Activated CD4-positive, alpha-beta T cell treated with anti-CD3 and anti-CD28 coated beads for 36 hours (primary cell): Measurements from ENCODE around the gene SETD1A. TPM values are rescaled to one million over a fixed set of nuclear protein-coding genes. Genes with fewer than 3 reads are reported as not detected.
A peak's percentile ranks its signal among the peaks of the same experiment; 100 is the strongest.

ENCODE experiments used
- ATAC-seq: fragments of 200-7000 bp; cut with Tn5 transposase; one replicate; pipeline ENCODE4 v1.10.0; 2021; ENCODE audit warnings: mild to moderate bottlenecking, moderate library complexity
- CTCF ChIA-PET: fragments of 350-600 bp; sonication (Branson Sonifier 250); formaldehyde crosslinking; loops from one replicate; lab custom pipeline; 2021; ENCODE audit warnings: antibody characterized with exemption; lab: Charles Lee
- POLR2A ChIA-PET: fragments of 350-600 bp; sonication (Branson Sonifier 250); formaldehyde crosslinking; loops from one replicate; lab custom pipeline; 2021; ENCODE audit warnings: antibody characterized with exemption, inconsistent platforms; lab: Charles Lee
- DNase-seq: peaks from one replicate; pipeline ENCODE4 v3.0.0-alpha.2; 2020
- H3K27ac Mint-ChIP-seq: one replicate; pipeline ENCODE4 v1.8.0; 2021; ENCODE audit warnings: mixed read lengths
- H3K27me3 Mint-ChIP-seq: one replicate; pipeline ENCODE4 v1.8.0; 2021; ENCODE audit warnings: mixed read lengths
- H3K36me3 Mint-ChIP-seq: one replicate; pipeline ENCODE4 v1.8.0; 2021; ENCODE audit warnings: low read depth, mixed read lengths
- H3K4me1 Mint-ChIP-seq: one replicate; pipeline ENCODE4 v1.8.0; 2021; ENCODE audit warnings: mixed read lengths
- H3K4me3 Mint-ChIP-seq: one replicate; pipeline ENCODE4 v1.8.0; 2021; ENCODE audit warnings: mild to moderate bottlenecking, moderate library complexity, mixed read lengths
- H3K9me3 Mint-ChIP-seq: one replicate; pipeline ENCODE4 v1.8.0; 2021; ENCODE audit warnings: low read depth, mixed read lengths
- intact Hi-C, 2 experiments: fragments of 100-400 bp; cut with DNase I in 1 of 2; cut with micrococcal nuclease in 1 of 2; formaldehyde crosslinking; loops; one replicate each; pipeline versions ENCODE4 v1.14.2 to v1.15.1; 2022 to 2024; cut with DNase I, micrococcal nuclease
- total RNA-seq, 2 experiments: library from RNA; stranded (reverse); gene quantifications; one replicate each; pipeline ENCODE4 v1.2.3, GENCODE V29; 2021

SETD1A gene
- total RNA-seq, 2 experiments from 2014 or later = 18.5 to 21.7 TPM

DNA sequence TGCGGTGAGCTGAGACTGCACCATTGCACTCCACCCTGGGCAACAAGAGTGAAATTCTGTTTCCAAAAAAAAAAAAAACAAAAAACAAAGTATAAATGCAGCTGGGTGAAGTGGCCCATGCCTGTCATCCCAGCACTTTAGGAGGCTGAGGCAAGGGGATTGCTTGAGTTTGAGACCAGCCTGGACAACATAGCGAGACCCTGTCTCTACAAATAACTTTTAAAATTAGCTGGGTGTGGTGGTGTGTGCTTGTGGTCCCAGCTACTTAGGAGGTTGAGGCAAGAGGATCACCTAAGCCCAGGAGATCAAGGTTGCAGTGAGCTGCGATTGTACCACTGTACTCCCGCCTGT lies 65.7 kb downstream of the SETD1A start:
- intact Hi-C loops = no loop called here
- Mint-ChIP-seq H3K27me3 (no peaks in the 10 kb centered on the region), H3K4me3 (no peak overlapping the region), H3K27ac (no peak overlapping the region), H3K36me3 (no peaks in the 10 kb centered on the region), H3K4me1 (peaks cover 3% of the 10 kb centered on the region), H3K9me3 (no peaks in the 10 kb centered on the region)
- DNase-seq = no peak
- ChIA-PET POLR2A (no interaction called here), CTCF (interaction anchor here (0.6 to 1.3 kb wide), 2 partner anchors 178 to 436 kb away, joined by 3 to 4 read pairs; partner anchors contain the start of gene ARMC5)
- ATAC-seq = no peak

- ATAC-seq = no peak
- CTCF ChIA-PET = interaction anchor here (0.6 to 1.3 kb wide), 3 partner anchors 43 to 435 kb away, joined by 3 to 4 read pairs (median 3); partner anchors contain the start of gene ARMC5
- POLR2A ChIA-PET = no interaction called here
These were observed 66.2 kb downstream of the SETD1A start for GRCh38 chr16:31023627-31024226.

DNA sequence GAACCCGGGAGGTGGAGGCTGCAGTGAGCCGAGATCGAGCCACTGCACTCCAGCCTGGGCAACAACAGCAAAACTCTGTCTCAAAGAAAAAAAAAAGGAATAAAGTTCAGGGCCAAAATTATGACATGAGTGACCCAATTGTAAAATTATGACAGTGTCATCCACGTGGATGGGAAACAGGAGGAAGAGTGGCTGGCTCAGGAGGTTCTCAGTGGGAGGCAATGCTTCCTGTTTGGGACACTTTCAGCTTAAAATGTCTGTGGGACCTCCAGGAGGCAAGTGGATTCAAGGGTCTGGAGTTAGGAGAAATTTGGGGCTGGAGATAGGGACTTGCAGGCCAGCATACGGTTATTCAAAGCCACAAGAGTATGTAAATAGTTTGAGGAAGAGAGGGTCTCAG lies 67.8 kb downstream of the SETD1A start:
- Mint-ChIP-seq H3K4me1 (peaks cover 3% of the 10 kb centered on the region), H3K27me3 (no peaks in the 10 kb centered on the region), H3K9me3 (no peaks in the 10 kb centered on the region), H3K27ac (no peak overlapping the region), H3K36me3 (no peaks in the 10 kb centered on the region), H3K4me3 (no peak overlapping the region)
- ChIA-PET CTCF (no interaction called here), POLR2A (no interaction called here)
- no peak for ATAC-seq
- intact Hi-C loops = no loop called here
- DNase-seq = no peak

More at GRCh38 chr16:31023627-31024226, 66.2 kb downstream of the SETD1A start:
- H3K27ac Mint-ChIP-seq = no peak overlapping the region
- intact Hi-C loops = no loop called here
- H3K4me3 Mint-ChIP-seq = no peak overlapping the region
- peaks cover 3% of the 10 kb centered on the region for H3K4me1 Mint-ChIP-seq
- no peaks in the 10 kb centered on the region for H3K27me3 Mint-ChIP-seq
- H3K9me3 Mint-ChIP-seq = no peaks in the 10 kb centered on the region
- no peak for DNase-seq
- H3K36me3 Mint-ChIP-seq = no peaks in the 10 kb centered on the region

GRCh38 chr16:31029272-31029671 lies 71.7 kb downstream of the SETD1A start:
- no peak overlapping the region for H3K4me3 Mint-ChIP-seq

GRCh38 chr16:31031276-31031675 lies 73.7 kb downstream of the SETD1A start:
- ChIA-PET CTCF (interaction anchor here (0.7 to 1.0 kb wide), 2 partner anchors 37 to 106 kb away, joined by 3 read pairs; no protein-coding TSS in a partner anchor), POLR2A (interaction anchor here (0.6 to 0.7 kb wide), 2 partner anchors 40 to 186 kb away, joined by 3 read pairs; partner anchors contain the start of gene PYDC1)
- Mint-ChIP-seq H3K27ac (no peak overlapping the region), H3K36me3 (peaks cover 4% of the 10 kb centered on the region), H3K9me3 (no peaks in the 10 kb centered on the region), H3K27me3 (no peaks in the 10 kb centered on the region), H3K4me3 (no peak overlapping the region), H3K4me1 (peaks cover 15% of the 10 kb centered on the region)
- ATAC-seq = no peak
- DNase-seq = no peak
- intact Hi-C loops = loop anchor here in 1 of 2 experiments (5.0 kb wide), 1 partner anchor 836 kb away; no protein-coding TSS in a partner anchor

More at GRCh38 chr16:31029272-31029671, 71.7 kb downstream of the SETD1A start:
- intact Hi-C loops = no loop called here
- CTCF ChIA-PET = no interaction called here
- POLR2A ChIA-PET = no interaction called here
- no peak overlapping the region for H3K27ac Mint-ChIP-seq
- H3K9me3 Mint-ChIP-seq = no peaks in the 10 kb centered on the region
- H3K27me3 Mint-ChIP-seq = no peaks in the 10 kb centered on the region
- peaks cover 10% of the 10 kb centered on the region for H3K4me1 Mint-ChIP-seq
- DNase-seq (no peak), ATAC-seq (no peak)
- peaks cover 1% of the 10 kb centered on the region for H3K36me3 Mint-ChIP-seq

GRCh38 chr16:31032736-31033708 lies 75.5 kb downstream of the SETD1A start, which contains the start of gene STX4:
STX4 (plus strand) TSS chr16:31033558; CDS start chr16:31033806, 248 bp downstream.
- Mint-ChIP-seq H3K36me3 (peaks cover 5% of the 10 kb centered on the region), H3K4me3 (peak within 1 kb of the TSS; percentile 96), H3K27ac (peak within 1 kb of the TSS; percentile 93), H3K27me3 (no peaks in the 10 kb centered on the region), H3K4me1 (peaks cover 15% of the 10 kb centered on the region), H3K9me3 (no peaks in the 10 kb centered on the region)
- ATAC-seq = peak; percentile 89
- DNase-seq = peak; percentile 99
- intact Hi-C loops = loop anchor here in 1 of 2 experiments (1.0 to 5.0 kb wide), 15 partner anchors 36 to 834 kb away; partner anchors contain the start of genes ARMC5, BCL7C, CFAP119 and FBRS
- ChIA-PET CTCF (interaction anchor here (0.6 to 1.7 kb wide), 3 partner anchors 27 to 125 kb away, joined by 3 to 7 read pairs (median 4); partner anchors contain the start of genes ZNF646 and ZNF668), POLR2A (interaction anchor here (1.0 to 1.2 kb wide), 2 partner anchors 41 to 42 kb away, joined by 3 to 7 read pairs; partner anchors contain the start of genes ZNF646 and ZNF668)

DNA sequence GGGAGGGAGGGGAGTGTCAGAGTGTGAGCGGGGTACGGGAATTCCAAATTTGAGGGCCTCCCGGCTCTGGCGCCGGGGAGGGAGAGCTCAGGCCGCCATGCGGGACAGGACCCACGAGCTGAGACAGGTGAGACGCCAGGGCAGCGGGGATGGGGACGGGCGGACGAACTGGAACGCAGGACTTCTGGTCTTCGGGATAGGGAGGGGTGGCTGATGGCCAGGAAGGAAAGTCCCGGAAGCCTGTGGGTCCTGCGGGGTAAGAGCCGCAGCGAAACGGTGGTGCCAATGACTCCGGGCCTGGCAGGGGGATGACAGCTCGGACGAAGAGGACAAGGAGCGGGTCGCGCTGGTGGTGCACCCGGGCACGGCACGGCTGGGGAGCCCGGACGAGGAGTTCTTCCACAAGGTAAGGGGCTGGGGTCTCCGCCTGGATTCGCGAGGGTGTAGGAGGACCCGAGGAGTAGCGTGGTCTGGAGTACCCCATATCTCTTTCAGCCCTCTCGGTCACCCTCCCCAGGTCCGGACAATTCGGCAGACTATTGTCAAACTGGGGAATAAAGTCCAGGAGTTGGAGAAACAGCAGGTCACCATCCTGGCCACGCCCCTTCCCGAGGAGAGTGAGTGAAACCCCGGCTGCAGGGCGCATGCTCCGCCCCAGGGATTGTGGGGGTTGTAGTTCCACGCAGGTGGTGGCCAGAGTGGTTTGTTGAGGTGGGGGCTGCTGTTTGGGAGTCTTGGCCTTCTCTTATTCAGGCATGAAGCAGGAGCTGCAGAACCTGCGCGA lies 76.3 kb downstream of the SETD1A start:
- peaks cover 15% of the 10 kb centered on the region for H3K4me1 Mint-ChIP-seq
- H3K4me3 Mint-ChIP-seq = peak overlapping the region; percentile 96
- ATAC-seq = peak; percentile 64
- peak; percentile 95 for DNase-seq
- intact Hi-C loops = loop anchor here (1.0 to 5.0 kb wide), 16 partner anchors 37 to 833 kb away; partner anchors contain the start of genes SETD1A (in 2 of the 2), VKORC1 (in 2 of the 2), ZNF646 (in 2 of the 2) and ZNF668 (in 2 of the 2)
- H3K9me3 Mint-ChIP-seq = no peaks in the 10 kb centered on the region
- CTCF ChIA-PET = interaction anchor here (0.6 to 1.7 kb wide), 4 partner anchors 28 to 124 kb away, joined by 3 to 7 read pairs (median 4); partner anchors contain the start of genes KAT8, ZNF646 and ZNF668
- H3K27ac Mint-ChIP-seq = peak overlapping the region; percentile 93
- H3K36me3 Mint-ChIP-seq = peaks cover 9% of the 10 kb centered on the region
- H3K27me3 Mint-ChIP-seq = no peaks in the 10 kb centered on the region
- POLR2A ChIA-PET = interaction anchor here (0.9 to 1.2 kb wide), 3 partner anchors 40 to 146 kb away, joined by 4 to 7 read pairs (median 5); partner anchors contain the start of genes FUS, ZNF646 and ZNF668

Other genes starting within 250 kb of the SETD1A start
- 10 to 100 TPM; 21.8 to 26.0 TPM for gene PHKG2, start 209.3 kb upstream of the SETD1A start, total RNA-seq
- gene CFAP119, start 195.7 kb upstream of the SETD1A start, total RNA-seq = 1 to 10 TPM; 1.7 to 3.1 TPM
- gene RNF40, start 195.4 kb upstream of the SETD1A start, total RNA-seq = 10 to 100 TPM; 72.3 to 85.5 TPM
- 1 to 10 TPM; 3.4 to 3.7 TPM for gene ZNF629, start 170.5 kb upstream of the SETD1A start, total RNA-seq
- 10 to 100 TPM; 19.5 to 20.4 TPM for gene BCL7C, start 63.7 kb upstream of the SETD1A start, total RNA-seq
- under 1 TPM; 0.18 TPM for gene CTF1, start 61.1 kb upstream of the SETD1A start, total RNA-seq
- 10 to 100 TPM; 23.7 to 31.4 TPM for gene FBXL19, start 34.2 kb upstream of the SETD1A start, total RNA-seq
- 1 to 10 TPM; 6.9 to 7.9 TPM for gene ORAI3, start 8.7 kb upstream of the SETD1A start, total RNA-seq
- 1 to 10 TPM; 1.6 to 2.2 TPM for gene HSD3B7, start 27.5 kb downstream of the SETD1A start, total RNA-seq
- gene STX1B, start 52.9 kb downstream of the SETD1A start, total RNA-seq = 1 to 10 TPM; 1.3 to 1.5 TPM
- 10 to 100 TPM; 29.2 to 35.9 TPM for gene STX4, start 75.8 kb downstream of the SETD1A start, total RNA-seq
- gene ZNF668, start 116.5 kb downstream of the SETD1A start, total RNA-seq = 1 to 10 TPM; 9.2 to 9.9 TPM
- gene ZNF646, start 116.7 kb downstream of the SETD1A start, total RNA-seq = 10 to 100 TPM; 21.3 to 25.8 TPM
- gene PRSS53, start 131.2 kb downstream of the SETD1A start, total RNA-seq = 1 to 10 TPM; 4.0 to 9.2 TPM
- 10 to 100 TPM; 59.6 to 64.2 TPM for gene VKORC1, start 137.0 kb downstream of the SETD1A start, total RNA-seq
- 10 to 100 TPM; 50.0 to 53.3 TPM for gene BCKDK, start 150.6 kb downstream of the SETD1A start, total RNA-seq
- gene KAT8, start 159.9 kb downstream of the SETD1A start, total RNA-seq = 10 to 100 TPM; 53.6 to 63.1 TPM
- gene PRSS8, start 178.0 kb downstream of the SETD1A start, total RNA-seq = not detected
- under 1 TPM; 0.26 to 0.43 TPM for gene PRSS36, start 192.3 kb downstream of the SETD1A start, total RNA-seq
- gene FUS, start 222.4 kb downstream of the SETD1A start, total RNA-seq = 100 to 1,000 TPM; 647 to 648 TPM
- 1 to 10 TPM; 5.7 TPM for gene PYCARD, start 245.0 kb downstream of the SETD1A start, total RNA-seq